Effector CD8-positive, alpha-beta T cell (primary cell): ENCODE measurements around the gene OTOG.

Experiments
- DNase-seq: peaks from one replicate; lab custom pipeline; 2025; lab: John Stamatoyannopoulos, UW

The OTOG gene

DNA sequence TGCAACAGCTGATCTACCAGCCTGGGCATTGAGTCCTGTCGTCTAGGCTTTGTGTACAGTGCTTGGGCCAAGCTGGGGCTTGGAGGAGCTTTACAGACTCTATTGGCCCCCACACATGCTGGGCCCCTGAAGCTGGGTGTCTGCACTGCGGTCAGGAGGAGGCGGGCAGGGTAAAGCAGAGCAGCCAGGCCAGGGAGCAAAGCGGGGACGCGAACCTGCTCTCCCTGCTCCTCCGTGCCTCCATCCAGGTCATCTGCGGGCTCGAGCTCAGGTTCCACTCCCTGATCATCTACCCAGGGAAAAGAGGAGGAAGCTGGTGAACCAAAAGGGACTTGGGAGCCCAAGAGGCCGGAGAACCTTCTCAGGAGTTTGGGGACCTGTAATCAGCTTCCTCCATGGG, 29.9 kb upstream of the OTOG start:
- no peak for DNase-seq

DNA sequence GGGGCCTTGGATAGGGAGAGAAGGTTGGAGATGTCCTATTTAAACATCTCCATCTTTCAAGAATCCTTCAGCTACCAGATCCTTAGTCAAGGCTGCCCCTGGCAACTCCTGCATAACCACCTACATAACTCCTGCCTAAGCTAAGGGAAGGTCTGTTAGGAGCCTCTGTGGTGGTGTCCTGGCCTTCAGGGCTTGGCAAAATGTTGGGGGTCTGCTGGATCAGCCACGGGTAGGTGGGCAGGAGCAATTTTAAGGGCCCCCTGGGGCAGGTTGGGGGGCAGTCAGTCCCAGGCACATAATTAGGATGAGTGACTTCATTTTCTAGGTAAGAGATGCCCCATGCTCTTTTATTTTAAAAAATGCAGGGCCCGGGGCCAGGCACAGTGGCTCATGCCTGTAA, 28.7 kb upstream of the OTOG start:
- no peak for DNase-seq

GRCh38 chr11:17519061-17519885, 27.8 kb upstream of the OTOG start:
- DNase-seq: no peak

DNA sequence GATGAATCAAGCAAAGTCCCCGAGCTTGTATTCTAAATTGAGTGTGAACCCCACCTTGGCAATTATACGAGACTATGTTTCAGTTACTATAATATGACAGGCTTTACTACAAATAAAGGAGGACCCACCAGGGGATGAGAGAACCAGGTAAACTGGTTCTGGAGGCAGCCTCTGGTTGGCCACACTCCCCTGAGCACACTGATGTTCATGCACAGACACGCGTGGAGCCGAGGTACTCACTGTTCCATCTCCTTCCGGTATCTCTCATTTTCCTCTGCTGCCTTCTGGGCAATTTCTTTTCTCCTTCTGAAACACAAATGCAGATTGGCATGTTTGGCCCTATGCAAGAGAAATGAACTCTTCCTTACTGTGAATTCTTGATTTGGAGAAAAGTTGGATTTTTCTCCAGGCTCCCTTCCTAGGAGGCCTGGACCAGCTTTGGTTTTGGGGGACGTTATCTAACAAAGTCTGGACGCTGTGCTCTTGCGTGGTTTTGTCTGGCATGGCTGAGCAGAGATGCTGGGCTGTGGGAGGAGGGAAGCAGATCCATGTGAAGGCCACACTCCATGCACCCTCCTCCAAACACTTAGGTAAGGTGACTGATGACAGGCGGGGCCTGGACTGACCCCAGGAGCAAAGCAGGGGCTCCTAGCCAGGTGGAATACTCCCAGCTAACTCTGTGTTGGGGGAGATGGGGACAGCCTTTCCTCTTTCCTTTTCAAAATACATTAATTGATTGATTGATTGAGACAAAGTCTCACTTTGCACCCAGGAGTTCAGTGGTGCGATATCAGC, 25.8 kb upstream of the OTOG start:
- DNase-seq: no peak

DNA sequence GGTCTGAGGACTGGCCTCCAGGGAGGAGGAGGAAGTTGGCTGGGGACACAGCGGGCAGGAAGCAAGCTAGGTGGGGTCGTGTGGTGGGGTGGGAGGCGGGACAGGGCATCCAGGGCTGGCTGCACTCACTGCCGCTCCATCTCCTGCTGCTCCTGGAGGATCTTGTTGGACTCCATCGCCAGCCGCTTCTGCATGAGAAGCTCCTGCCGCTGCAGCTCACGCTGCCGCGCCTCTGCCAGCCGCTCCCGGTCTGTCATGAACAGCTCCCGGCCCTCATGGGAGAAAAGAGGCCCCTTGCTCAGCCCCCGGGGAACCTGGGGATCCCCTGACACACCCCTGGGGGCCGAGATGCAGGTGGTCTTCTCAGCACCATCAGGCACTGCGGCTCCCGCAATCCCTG, 24.4 kb upstream of the OTOG start:
- no peak for DNase-seq

GRCh38 chr11:17524221-17524620, 22.8 kb upstream of the OTOG start:
- no peak for DNase-seq

DNA sequence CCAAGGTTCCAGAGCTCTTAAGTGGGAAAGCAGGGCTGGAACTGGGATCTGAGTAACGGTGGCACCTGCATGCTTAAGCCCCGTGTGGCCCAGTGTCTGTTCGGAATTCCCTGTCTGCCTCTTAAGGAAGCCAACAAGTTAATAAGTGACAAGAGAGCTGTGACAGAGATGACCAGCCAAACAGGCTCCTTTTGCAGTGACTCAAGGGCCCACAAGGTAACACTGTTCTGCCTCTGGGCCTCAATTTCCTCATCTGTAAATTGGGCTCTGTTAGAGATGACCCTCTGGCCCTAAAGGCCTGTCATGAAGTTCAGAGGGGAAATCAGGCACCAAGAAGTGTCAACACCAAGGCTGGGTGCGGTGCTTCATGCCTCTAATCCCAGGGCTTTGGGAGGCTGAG, 21.5 kb upstream of the OTOG start:
- DNase-seq: no peak

DNA sequence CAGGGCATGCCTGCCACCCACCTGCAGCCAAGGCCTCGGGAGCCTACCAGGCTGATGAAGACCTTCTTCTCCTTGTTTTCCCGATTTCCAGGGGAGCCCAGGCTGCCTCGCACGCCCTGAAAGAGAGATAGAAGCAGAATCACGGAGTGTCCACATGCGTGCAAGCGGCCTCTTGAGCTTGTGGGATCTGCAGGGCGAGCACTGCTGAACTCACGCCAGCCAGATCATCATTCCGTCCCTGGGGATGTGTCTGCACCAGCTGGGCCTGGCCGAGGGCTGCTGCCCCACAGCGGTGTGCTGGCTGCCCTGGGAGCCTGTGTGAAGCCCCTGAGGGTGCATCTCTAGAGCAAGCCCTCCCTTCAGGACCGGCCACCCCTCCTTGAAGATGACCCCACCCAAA, 20.7 kb upstream of the OTOG start:
- no peak for DNase-seq

DNA sequence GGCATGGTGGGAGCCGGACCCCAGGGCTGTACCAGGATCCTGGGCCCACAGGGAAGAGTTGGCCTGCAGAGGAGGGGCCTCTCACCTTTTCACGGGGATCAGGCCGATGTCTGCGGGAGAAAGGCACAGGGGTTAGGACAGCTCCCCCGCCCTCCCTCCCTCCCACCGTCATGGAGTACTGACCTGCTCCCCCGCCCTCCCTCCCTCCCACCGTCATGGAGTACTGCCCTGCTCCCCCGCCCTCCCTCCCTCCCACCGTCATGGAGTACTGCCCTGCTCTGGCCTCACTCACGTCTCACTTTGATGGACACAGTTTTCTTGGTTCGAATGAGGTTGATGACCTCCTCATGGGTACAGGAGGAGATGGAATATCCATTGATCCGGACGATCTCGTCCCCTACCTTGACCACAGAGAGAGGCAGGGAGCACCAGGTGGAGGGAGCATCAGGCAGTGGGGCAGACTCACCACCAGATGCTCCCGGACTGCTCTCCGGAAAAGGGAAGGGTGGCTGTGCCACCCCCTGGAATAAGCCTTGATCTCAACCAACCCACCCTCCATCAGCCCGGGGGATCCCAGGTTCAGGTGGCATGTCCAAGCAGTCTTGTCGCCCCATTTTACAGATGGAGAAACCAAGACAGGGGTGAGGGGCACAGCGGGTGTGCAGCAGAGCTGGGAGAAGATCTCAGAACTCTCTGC, 20.0 kb upstream of the OTOG start:
- DNase-seq: no peak

DNA sequence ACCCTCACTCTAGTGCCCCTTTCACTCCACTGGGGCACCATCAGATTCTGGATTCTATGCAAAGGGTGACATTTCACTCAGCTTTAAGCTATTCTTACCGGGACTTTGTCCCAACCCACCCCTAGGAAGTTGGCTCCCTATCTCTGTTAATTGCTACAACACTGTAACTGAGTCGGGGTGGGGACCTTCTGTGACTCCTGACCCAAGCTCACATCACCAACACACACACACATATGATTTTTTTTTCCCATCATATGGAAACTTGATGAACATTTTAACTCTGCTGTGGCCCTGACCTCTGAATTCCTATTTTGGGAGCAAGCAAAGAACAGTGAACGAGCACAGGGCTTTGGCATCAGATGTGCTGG, 19.4 kb upstream of the OTOG start:
- no peak for DNase-seq

- DNase-seq: peak; percentile 14
Observed at GRCh38 chr11:17528181-17528691, 18.8 kb upstream of the OTOG start.

- no peak for DNase-seq
Observed at GRCh38 chr11:17528906-17529843, 17.9 kb upstream of the OTOG start.

DNA sequence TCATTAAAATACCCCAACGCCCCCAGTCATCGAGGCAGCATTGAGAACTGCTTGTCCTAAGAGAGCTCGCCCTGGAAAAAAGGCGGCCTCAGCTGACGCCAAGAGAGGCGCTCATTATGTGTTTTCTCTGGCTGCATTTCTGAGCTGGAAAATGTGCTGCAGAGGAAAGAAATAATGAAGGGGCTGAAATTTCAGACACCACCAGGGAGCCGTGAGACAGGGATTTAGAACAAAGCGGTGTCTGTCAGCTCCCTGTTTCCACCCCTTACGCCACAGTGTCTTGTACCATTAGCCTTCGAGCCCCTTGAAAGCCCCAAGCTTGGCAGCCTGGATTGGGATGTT, 17.2 kb upstream of the OTOG start:
- no peak for DNase-seq

DNA sequence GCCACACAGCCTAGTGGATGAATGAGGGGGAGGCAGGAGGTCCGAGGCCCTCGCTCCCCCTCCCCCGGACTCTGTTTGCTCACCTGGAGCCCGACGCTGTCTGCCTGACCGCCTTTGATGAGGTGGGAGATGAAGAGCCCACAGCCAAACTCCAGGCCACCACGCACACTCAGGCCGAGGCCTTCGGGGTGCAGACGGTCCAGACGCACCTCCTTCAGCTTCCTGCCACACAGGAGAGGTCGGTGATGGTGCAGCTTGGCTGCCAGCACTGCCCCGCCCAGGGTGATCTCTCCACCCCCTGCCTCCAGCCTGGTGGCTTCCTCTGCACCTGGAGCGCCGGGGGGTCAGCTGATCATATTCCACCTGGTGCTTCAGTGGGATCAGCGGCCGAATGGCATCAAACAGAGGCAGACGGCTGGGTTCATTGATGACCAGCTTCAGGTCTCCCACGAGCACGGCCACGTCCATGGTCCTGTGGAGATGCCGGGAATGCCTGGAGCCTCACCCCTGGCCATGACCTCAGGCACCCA, 15.9 kb upstream of the OTOG start:
- no peak for DNase-seq

GRCh38 chr11:17531636-17532113, 15.4 kb upstream of the OTOG start:
- no peak for DNase-seq

GRCh38 chr11:17532784-17533183, 14.3 kb upstream of the OTOG start:
- DNase-seq: no peak

GRCh38 chr11:17533341-17533740, 13.7 kb upstream of the OTOG start:
- no peak for DNase-seq

GRCh38 chr11:17533778-17534415, 13.2 kb upstream of the OTOG start:
- no peak for DNase-seq

DNA sequence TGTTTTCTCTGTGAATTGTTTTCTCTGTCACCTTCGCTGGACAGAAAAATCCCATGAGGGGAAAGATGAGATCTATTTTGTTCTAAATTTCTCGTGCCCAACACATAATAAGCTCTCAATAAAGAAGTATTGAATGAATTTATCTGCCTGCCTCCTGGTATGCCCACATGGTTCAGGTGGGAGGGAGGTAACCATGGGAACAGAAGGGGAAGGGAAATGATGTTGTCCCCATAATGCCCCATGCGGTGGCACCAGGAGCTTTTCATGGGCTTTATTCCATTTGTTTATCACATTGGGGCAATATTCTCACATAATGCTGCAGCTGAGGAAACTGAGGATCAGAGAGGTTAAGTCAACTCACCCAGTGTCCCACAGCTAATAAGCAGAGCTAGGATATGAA, 11.6 kb upstream of the OTOG start:
- no peak for DNase-seq

GRCh38 chr11:17537261-17537660, 9.8 kb upstream of the OTOG start:
- DNase-seq: no peak

GRCh38 chr11:17538054-17538453, 9.0 kb upstream of the OTOG start:
- DNase-seq: no peak
